ENCODE results near the gene FBXO46.

The FBXO46 gene

DNA sequence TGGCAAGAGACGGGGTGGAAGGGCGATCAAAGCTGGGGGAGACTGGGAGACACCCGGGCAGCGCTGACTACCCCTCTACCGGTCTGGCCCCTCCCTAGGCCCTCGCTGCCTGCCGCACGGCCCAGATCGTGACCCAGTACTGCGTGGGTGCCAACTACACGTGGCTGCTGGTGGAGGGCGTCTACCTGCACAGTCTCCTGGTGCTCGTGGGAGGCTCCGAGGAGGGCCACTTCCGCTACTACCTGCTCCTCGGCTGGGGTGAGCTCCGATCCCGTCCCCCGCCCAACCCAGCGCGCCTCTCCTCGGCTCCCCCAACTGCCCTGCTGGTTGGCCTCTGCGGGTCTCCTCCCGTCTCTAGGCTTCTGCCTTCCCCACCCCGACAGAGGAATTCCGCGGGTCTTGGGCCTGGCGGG lies 53.8 kb downstream of the FBXO46 start:
- TF ChIP-seq, protein P1, sequence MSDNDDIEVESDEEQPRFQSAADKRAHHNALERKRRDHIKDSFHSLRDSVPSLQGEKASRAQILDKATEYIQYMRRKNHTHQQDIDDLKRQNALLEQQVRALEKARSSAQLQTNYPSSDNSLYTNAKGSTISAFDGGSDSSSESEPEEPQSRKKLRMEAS (IDR thresholded peaks at IDR 0.05), result peak; percentile 85
- 0 out of 2 replicates have a peak, but pooled peaks have one; percentile 69 for TF ChIP-seq ZBTB7A (IDR thresholded peaks at IDR 0.05; ENCODE audit: low read depth)
- TF ChIP-seq, protein P2, sequence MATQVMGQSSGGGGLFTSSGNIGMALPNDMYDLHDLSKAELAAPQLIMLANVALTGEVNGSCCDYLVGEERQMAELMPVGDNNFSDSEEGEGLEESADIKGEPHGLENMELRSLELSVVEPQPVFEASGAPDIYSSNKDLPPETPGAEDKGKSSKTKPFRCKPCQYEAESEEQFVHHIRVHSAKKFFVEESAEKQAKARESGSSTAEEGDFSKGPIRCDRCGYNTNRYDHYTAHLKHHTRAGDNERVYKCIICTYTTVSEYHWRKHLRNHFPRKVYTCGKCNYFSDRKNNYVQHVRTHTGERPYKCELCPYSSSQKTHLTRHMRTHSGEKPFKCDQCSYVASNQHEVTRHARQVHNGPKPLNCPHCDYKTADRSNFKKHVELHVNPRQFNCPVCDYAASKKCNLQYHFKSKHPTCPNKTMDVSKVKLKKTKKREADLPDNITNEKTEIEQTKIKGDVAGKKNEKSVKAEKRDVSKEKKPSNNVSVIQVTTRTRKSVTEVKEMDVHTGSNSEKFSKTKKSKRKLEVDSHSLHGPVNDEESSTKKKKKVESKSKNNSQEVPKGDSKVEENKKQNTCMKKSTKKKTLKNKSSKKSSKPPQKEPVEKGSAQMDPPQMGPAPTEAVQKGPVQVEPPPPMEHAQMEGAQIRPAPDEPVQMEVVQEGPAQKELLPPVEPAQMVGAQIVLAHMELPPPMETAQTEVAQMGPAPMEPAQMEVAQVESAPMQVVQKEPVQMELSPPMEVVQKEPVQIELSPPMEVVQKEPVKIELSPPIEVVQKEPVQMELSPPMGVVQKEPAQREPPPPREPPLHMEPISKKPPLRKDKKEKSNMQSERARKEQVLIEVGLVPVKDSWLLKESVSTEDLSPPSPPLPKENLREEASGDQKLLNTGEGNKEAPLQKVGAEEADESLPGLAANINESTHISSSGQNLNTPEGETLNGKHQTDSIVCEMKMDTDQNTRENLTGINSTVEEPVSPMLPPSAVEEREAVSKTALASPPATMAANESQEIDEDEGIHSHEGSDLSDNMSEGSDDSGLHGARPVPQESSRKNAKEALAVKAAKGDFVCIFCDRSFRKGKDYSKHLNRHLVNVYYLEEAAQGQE (IDR thresholded peaks at IDR 0.05; ENCODE audit: low read depth), result no peak

DNA sequence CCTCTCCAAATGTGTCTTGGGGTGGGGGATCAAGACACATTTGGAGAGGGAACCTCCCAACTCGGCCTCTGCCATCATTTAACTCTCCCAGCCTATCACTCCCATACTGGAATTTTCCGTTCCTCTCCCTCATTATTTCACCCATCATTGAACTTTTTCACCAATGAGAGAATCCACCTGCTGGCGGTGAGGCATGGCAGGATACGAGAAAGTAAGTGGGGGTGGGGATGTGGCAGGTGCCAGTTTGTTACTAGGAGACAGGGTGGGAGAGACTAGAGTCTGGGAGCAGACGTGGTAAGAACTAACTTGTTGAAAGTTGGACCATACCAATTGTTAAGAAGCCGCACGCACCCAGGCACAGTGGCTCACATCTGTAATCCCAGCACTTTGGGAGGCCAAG lies 55.8 kb downstream of the FBXO46 start:
- TF ChIP-seq CEBPB (IDR thresholded peaks at IDR 0.05) (no peak), RAD21 (IDR thresholded peaks at IDR 0.05; ENCODE audit: low read depth) (no peak), EP300 (IDR thresholded peaks at IDR 0.05; ENCODE audit: borderline replicate concordance) (no peak), CREB1 (IDR thresholded peaks at IDR 0.05; ENCODE audit: low read depth) (no peak), TCF12 (IDR thresholded peaks at IDR 0.05; ENCODE audit: low read depth) (no peak), NFIC (IDR thresholded peaks at IDR 0.05) (no peak), EGR1 (IDR thresholded peaks at IDR 0.05) (no peak), TEAD4 (IDR thresholded peaks at IDR 0.05) (no peak)
- TF ChIP-seq, protein P3, sequence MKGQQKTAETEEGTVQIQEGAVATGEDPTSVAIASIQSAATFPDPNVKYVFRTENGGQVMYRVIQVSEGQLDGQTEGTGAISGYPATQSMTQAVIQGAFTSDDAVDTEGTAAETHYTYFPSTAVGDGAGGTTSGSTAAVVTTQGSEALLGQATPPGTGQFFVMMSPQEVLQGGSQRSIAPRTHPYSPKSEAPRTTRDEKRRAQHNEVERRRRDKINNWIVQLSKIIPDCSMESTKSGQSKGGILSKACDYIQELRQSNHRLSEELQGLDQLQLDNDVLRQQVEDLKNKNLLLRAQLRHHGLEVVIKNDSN (IDR thresholded peaks at IDR 0.05), result no peak

DNA sequence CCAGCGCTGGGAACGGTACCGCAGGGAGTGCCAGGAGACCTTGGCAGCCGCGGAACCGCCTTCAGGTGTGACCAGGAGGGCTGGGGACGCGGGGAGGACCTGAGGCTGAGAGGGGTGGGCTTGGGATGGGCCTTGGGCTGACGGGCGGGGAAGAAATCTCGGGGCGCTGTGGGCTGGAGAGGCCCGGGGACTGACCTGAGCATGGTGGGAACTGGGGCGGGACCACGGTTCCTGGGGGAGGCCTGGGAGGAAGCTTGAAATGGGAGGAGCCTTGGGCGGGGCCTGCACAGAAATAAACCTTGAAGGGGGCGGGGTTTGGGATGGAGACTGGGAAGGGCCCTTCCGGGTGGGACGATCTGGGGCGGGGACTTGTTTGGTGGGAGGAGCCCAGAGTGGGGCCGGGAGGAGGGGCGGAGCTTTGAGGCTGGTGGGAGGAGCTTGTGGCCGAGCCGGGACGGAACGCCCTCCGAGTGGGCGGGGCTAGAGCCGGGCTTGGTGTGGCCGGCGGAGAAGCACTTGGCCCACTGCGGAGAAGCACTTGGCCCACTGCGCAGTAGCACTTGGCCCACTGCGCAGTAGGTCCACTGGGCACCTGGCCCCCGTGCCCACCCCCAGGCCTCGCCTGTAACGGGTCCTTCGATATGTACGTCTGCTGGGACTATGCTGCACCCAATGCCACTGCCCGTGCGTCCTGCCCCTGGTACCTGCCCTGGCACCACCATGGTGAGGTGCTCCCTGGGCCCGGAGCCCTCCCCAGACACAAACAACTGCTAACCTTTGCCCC lies 59.8 kb downstream of the FBXO46 start:
- TF ChIP-seq TAF1 (IDR thresholded peaks at IDR 0.05; ENCODE audit: low read depth), result peak; percentile 15; the same call in 1 of the 2 replicates
- peak; percentile 31; the same call in 1 of the 2 replicates for TF ChIP-seq ZBTB7A (IDR thresholded peaks at IDR 0.05; ENCODE audit: low read depth)
- TF ChIP-seq FOXM1 (IDR thresholded peaks at IDR 0.05; ENCODE audit: borderline replicate concordance, low read depth), result no peak
- TF ChIP-seq EGR1 (IDR thresholded peaks at IDR 0.05), result no peak

DNA sequence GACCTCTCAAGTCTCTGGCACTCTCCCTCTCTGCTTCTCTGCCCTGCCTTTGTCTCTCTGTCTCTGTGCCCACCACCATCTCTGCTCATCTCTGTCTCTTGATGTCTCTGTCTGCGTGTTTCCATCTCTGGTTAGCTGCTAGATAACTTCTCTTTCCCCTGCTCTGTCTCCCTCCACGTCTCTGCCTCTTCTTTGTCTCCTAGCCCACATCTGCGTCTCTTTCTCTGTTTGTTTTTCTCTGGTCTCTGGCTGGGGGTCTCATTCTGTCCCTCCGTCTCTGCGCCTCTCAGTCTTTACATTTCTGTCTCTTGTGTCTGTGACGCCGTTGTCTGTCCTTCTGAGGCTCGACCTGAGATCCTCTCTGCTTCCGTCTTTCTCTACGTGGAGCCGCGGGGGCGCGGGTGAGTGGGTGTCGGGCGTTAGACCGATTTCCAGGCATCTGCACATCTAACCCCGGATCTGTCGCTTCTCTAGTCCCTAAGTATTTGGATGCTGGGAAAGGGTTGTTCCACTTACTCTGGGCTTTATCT lies 62.3 kb downstream of the FBXO46 start:
- TF ChIP-seq TEAD4 (IDR thresholded peaks at IDR 0.05), result no peak
- TF ChIP-seq ZBTB7A (IDR thresholded peaks at IDR 0.05; ENCODE audit: low read depth), result peak; percentile 68
- no peak for TF ChIP-seq NFIC (IDR thresholded peaks at IDR 0.05)
- TF ChIP-seq, protein P3 (IDR thresholded peaks at IDR 0.05), result no peak

DNA sequence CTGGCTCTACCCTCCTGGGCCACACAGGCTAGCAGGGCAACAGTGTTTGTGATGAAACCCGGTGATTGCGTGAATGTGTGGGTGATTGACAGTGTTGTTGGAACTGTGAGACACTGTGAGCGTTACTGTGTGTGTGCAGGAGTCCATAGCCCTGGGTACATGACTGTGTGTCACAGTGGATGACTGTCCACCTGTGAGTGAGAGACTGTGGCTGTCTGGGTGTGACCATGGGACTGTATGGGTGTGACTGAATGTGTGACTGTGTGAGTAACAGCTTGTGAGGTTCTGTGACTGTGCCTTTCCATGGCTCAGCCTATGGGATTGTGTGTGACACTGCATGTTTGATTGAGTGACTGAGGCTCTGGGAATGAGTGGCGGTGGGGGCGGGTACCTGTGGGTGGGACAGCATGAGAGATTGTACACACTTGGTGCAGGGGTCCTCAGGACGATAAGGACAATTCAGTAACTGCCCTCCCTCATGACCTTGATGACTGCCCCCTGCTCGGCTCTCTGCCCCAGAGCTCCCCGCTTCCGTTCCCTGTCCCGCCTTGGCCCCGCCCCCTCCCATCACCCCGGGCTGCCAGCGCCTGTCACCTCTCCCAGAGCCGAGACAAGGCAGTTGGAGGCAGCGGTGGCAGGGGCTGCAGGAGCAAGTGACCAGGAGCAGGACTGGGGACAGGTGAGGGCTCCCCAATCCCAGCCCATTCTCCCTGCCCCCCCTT lies 62.9 kb downstream of the FBXO46 start, which contains the start of gene GIPR:
TSS of gene GIPR (plus strand) at position 602 of the 722 bp plus-strand sequence. CDS start 1,300 bp downstream, outside the sequence.
- TF ChIP-seq, protein P3 (IDR thresholded peaks at IDR 0.05), result no peak
- TF ChIP-seq RAD21 (IDR thresholded peaks at IDR 0.05; ENCODE audit: low read depth), result no peak
- TF ChIP-seq, protein P2 (IDR thresholded peaks at IDR 0.05; ENCODE audit: low read depth), result no peak
- TF ChIP-seq TCF12 (IDR thresholded peaks at IDR 0.05; ENCODE audit: low read depth), result no peak
- no peak for TF ChIP-seq CREB1 (IDR thresholded peaks at IDR 0.05; ENCODE audit: low read depth)
- no peak for TF ChIP-seq NFIC (IDR thresholded peaks at IDR 0.05)
- TF ChIP-seq, protein P1 (IDR thresholded peaks at IDR 0.05), result no peak
- no peak for TF ChIP-seq CEBPB (IDR thresholded peaks at IDR 0.05)
- no peak for TF ChIP-seq EGR1 (IDR thresholded peaks at IDR 0.05)
- TF ChIP-seq TAF1 (IDR thresholded peaks at IDR 0.05; ENCODE audit: low read depth), result no peak

DNA sequence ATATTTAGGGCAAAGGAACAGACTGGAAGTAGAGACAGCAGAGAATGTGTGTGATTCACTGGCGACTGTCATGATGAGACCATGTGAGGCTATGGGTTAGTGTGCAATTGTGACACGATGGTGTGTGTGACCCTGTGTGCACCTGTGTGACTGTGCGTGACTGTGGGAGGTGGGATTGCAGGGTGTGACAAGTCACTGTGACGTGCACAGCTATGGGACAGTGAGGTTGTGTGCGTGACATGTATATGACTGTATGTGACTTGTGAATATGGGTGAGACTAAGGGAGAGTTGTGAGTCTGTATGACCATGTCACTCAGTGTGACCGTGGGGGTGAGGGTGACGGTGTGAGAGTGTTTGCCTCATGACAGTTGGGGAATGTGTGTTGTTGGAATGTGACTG lies 66.1 kb downstream of the FBXO46 start:
- no peak for TF ChIP-seq CREB1 (IDR thresholded peaks at IDR 0.05; ENCODE audit: low read depth)
- TF ChIP-seq, protein P1 (IDR thresholded peaks at IDR 0.05), result no peak
- no peak for TF ChIP-seq CEBPB (IDR thresholded peaks at IDR 0.05)
- no peak for TF ChIP-seq YY1 (IDR thresholded peaks at IDR 0.05; ENCODE audit: low read depth)
- no peak for TF ChIP-seq TAF1 (IDR thresholded peaks at IDR 0.05; ENCODE audit: low read depth)
- TF ChIP-seq, protein P3 (IDR thresholded peaks at IDR 0.05), result no peak
- no peak for TF ChIP-seq RAD21 (IDR thresholded peaks at IDR 0.05; ENCODE audit: low read depth)
- TF ChIP-seq ZBTB7A (IDR thresholded peaks at IDR 0.05; ENCODE audit: low read depth), result no peak
- no peak for TF ChIP-seq EGR1 (IDR thresholded peaks at IDR 0.05)
- TF ChIP-seq, protein P2 (IDR thresholded peaks at IDR 0.05; ENCODE audit: low read depth), result no peak
- no peak for TF ChIP-seq NFIC (IDR thresholded peaks at IDR 0.05)
- TF ChIP-seq FOXM1 (IDR thresholded peaks at IDR 0.05; ENCODE audit: borderline replicate concordance, low read depth), result no peak
- TF ChIP-seq TCF12 (IDR thresholded peaks at IDR 0.05; ENCODE audit: low read depth), result no peak

All from Ishikawa (cell line).